HCT116 (cell line): ENCODE results near the gene TSC2. TPM values are rescaled to one million over a fixed set of nuclear protein-coding genes. Genes with fewer than 3 reads are reported as not detected.

Source experiments
- ATAC-seq: fragments of 200-7000 bp; cut with Tn5 transposase; 2 replicates; pipeline ENCODE4 v1.9.1; 2020; ENCODE audit warnings: mild to moderate bottlenecking, moderate library complexity
- BruUV-seq: library from RNA; stranded (reverse); fragments of 400-500 nt; replicated peaks from 2 replicates; lab custom pipeline; 2021; lab: Mats Ljungman, UMichigan
- CTCF ChIA-PET: fragments of 300-600 bp; sonication (Branson Sonifier 250); formaldehyde crosslinking; loops from one replicate; lab custom pipeline; 2021; ENCODE audit warnings: antibody characterized with exemption; lab: Charles Lee
- POLR2A ChIA-PET: fragments of 300-600, 350-600 bp; sonication (Branson Sonifier 250); formaldehyde crosslinking; loops from one replicate; lab custom pipeline; 2021; ENCODE audit warnings: antibody characterized with exemption; lab: Charles Lee
- RAD21 ChIA-PET, 2 experiments: fragments of 300-600 bp; sonication (Branson Sonifier 250); formaldehyde crosslinking; loops; one replicate each; lab custom pipeline; 2023; ENCODE audit warnings: low total read pairs in 2 of 2; ENCODE audit not compliant: uncharacterized antibody in 2 of 2, unreplicated experiment in 2 of 2, low non-redundant PET in 1 of 2; lab: Charles Lee
- DNase-seq: peaks from one replicate; pipeline ENCODE4 v3.0.0-alpha.2; 2010; ENCODE audit warnings: low read depth, low spot score
- H2AFZ ChIP-seq: fragments of 200-600 bp; shearing (Covaris generic), sonication (generic); 2 replicates; pipeline ENCODE4 v1.6.1; 2017; ENCODE audit warnings: low read depth, mixed run types, mixed read lengths, antibody characterized with exemption, low read length; ENCODE audit not compliant: poor library complexity, severe bottlenecking
- H3K27ac ChIP-seq: 2 replicates; pipeline ENCODE4 v1.5.1; 2012; ENCODE audit warnings: low read depth, low read length
- H3K27me3 ChIP-seq: fragments of 200-600 bp; sonication (generic); 2 replicates; pipeline ENCODE4 v1.6.1; 2016; ENCODE audit warnings: mixed run types, low read length, mixed read lengths; ENCODE audit not compliant: insufficient read depth
- H3K36me3 ChIP-seq, 2 experiments: fragments of 200-500 bp in 1 of 2; fragments of 200-600 bp in 1 of 2; sonication (Bioruptor generic) in 1 of 2; sonication (generic) in 1 of 2; 2 replicates each; pipeline versions ENCODE4 v1.5.1 to v1.6.1; 2014 to 2016; ENCODE audit warnings: low read length in 2 of 2, inconsistent platforms in 1 of 2, mixed read lengths in 1 of 2, mixed run types in 1 of 2; ENCODE audit not compliant: insufficient read depth in 2 of 2, control insufficient read depth in 1 of 2
- H3K4me1 ChIP-seq, 2 experiments: fragments of 200-600 bp in 1 of 2; sonication (generic) in 1 of 2; 2 replicates each; pipeline versions ENCODE4 v1.5.1 to v1.6.1; 2012 to 2017; ENCODE audit warnings: low read length in 2 of 2, inconsistent platforms in 1 of 2, mild to moderate bottlenecking in 1 of 2, mixed read lengths in 1 of 2, mixed run types in 1 of 2, moderate library complexity in 1 of 2; ENCODE audit not compliant: insufficient read depth in 2 of 2, control insufficient read depth in 1 of 2
- H3K4me2 ChIP-seq: fragments of 200-600 bp; sonication (generic); 2 replicates; pipeline ENCODE4 v1.6.1; 2017; ENCODE audit warnings: mixed run types, low read length, mixed read lengths
- H3K4me3 ChIP-seq, 2 experiments: fragments of 200-600 bp in 1 of 2; sonication (generic) in 1 of 2; replicated peaks in 1 of 2; 2 replicates each; pipeline ENCODE4 v1.5.1; 2011 to 2016; ENCODE audit warnings: low read length in 2 of 2, control low read depth in 1 of 2, low read depth in 1 of 2, mild to moderate bottlenecking in 1 of 2, mixed read lengths in 1 of 2, mixed run types in 1 of 2
- H3K79me2 ChIP-seq: fragments of 200-600 bp; sonication (generic); 2 replicates; pipeline ENCODE4 v1.6.1; 2017; ENCODE audit warnings: mild to moderate bottlenecking, mixed run types, low read length, moderate library complexity, mixed read lengths; ENCODE audit not compliant: insufficient read depth
- H3K9ac ChIP-seq: fragments of 200-600 bp; sonication (generic); 2 replicates; pipeline ENCODE4 v1.6.1; 2016; ENCODE audit warnings: low read length, mixed read lengths
- H3K9me2 ChIP-seq: fragments of 200-600 bp; sonication (generic), shearing (Covaris generic); 2 replicates; pipeline ENCODE4 v1.6.1; 2017; ENCODE audit warnings: mixed run types, mild to moderate bottlenecking, moderate library complexity; ENCODE audit not compliant: insufficient read depth
- H3K9me3 ChIP-seq, 2 experiments: fragments of 200-500 bp in 1 of 2; fragments of 200-600 bp in 1 of 2; sonication (Bioruptor generic) in 1 of 2; sonication (generic) in 1 of 2; 2 replicates each; pipeline ENCODE4 v1.6.1; 2014 to 2017; ENCODE audit warnings: low read length in 2 of 2, mixed read lengths in 2 of 2, inconsistent platforms in 1 of 2, low read depth in 1 of 2, mild to moderate bottlenecking in 1 of 2, mixed run types in 1 of 2, moderate library complexity in 1 of 2; ENCODE audit not compliant: control insufficient read depth in 1 of 2, insufficient read depth in 1 of 2
- H4K20me1 ChIP-seq: fragments of 200-600 bp; sonication (generic), shearing (Covaris generic); 2 replicates; pipeline ENCODE4 v1.6.1; 2017; ENCODE audit warnings: mixed run types, mild to moderate bottlenecking, moderate library complexity; ENCODE audit not compliant: insufficient read depth
- ATF3 ChIP-seq: IDR thresholded peaks from 2 replicates; pipeline ENCODE4 v1.6.1; 2012
- CBX3 ChIP-seq: IDR thresholded peaks from 2 replicates; pipeline ENCODE4 v1.6.1; 2012; ENCODE audit warnings: low read depth
- CTCF ChIP-seq, 3 experiments: fragments of 200-600 bp in 1 of 3; sonication (generic) in 1 of 3; IDR thresholded peaks in 2 of 3; conservative IDR thresholded peaks in 1 of 3; 2 replicates each; pipeline ENCODE4 v1.5.1; 2012 to 2017; ENCODE audit warnings: low read depth in 2 of 3, low read length in 2 of 3, antibody characterized with exemption in 1 of 3, borderline replicate concordance in 1 of 3, control low read depth in 1 of 3, mild to moderate bottlenecking in 1 of 3, mixed read lengths in 1 of 3, mixed run types in 1 of 3, moderate library complexity in 1 of 3; ENCODE audit not compliant: insufficient read depth in 1 of 3
- EGR1 ChIP-seq: IDR thresholded peaks from 2 replicates; pipeline ENCODE4 v1.6.1; 2012; ENCODE audit warnings: low read depth
- ELF1 ChIP-seq: IDR thresholded peaks from 2 replicates; pipeline ENCODE4 v1.6.1; 2012; ENCODE audit warnings: low read depth, borderline replicate concordance
- EZH2 ChIP-seq: fragments of 200-600 bp; sonication (generic); IDR thresholded peaks from 2 replicates; pipeline ENCODE4 v1.6.1; 2017; ENCODE audit warnings: antibody characterized with exemption, mixed run types
- EZH2phosphoT487 ChIP-seq: fragments of 200-600 bp; IDR thresholded peaks from 2 replicates; pipeline ENCODE4 v1.6.1; 2018; ENCODE audit warnings: antibody characterized with exemption, borderline replicate concordance
- FOSL1 ChIP-seq: IDR thresholded peaks from 2 replicates; pipeline ENCODE4 v1.6.1; 2012; ENCODE audit warnings: low read depth
- JUND ChIP-seq: IDR thresholded peaks from 2 replicates; pipeline ENCODE4 v1.6.1; 2012
- MAX ChIP-seq: IDR thresholded peaks from 2 replicates; pipeline ENCODE4 v1.6.1; 2012
- RAD21 ChIP-seq: IDR thresholded peaks from 2 replicates; pipeline ENCODE4 v1.6.1; 2012; ENCODE audit warnings: low read depth, mild to moderate bottlenecking
- REST ChIP-seq: IDR thresholded peaks from 2 replicates; pipeline ENCODE4 v1.6.1; 2012; ENCODE audit warnings: low read depth
- SIN3A ChIP-seq: IDR thresholded peaks from 2 replicates; pipeline ENCODE4 v1.6.1; 2012; ENCODE audit warnings: low read depth
- SP1 ChIP-seq: IDR thresholded peaks from 2 replicates; pipeline ENCODE4 v1.6.1; 2012; ENCODE audit warnings: low read depth
- SRF ChIP-seq: IDR thresholded peaks from 2 replicates; pipeline ENCODE4 v1.6.1; 2012; ENCODE audit warnings: low read depth
- TCF7L2 ChIP-seq: IDR thresholded peaks from 2 replicates; pipeline ENCODE4 v1.7.0; 2011; ENCODE audit warnings: borderline replicate concordance, inconsistent platforms; ENCODE audit not compliant: insufficient read depth, insufficient read length; ENCODE audit errors: extremely low read depth
- ZBTB33 ChIP-seq: IDR thresholded peaks from 2 replicates; pipeline ENCODE4 v1.6.1; 2011; ENCODE audit warnings: mild to moderate bottlenecking, low read length, moderate library complexity; ENCODE audit not compliant: insufficient replicate concordance; ENCODE audit errors: extremely low read depth
- ZFX ChIP-seq: fragments of 450-650 bp; IDR thresholded peaks from 2 replicates; pipeline ENCODE4 v1.6.1; 2017
- ZNF274 ChIP-seq: fragments of 200-500 bp; sonication (Bioruptor generic); IDR thresholded peaks from 2 replicates; pipeline ENCODE4 v1.6.1; 2014; ENCODE audit warnings: mild to moderate bottlenecking, low read depth, low read length, inconsistent platforms
- intact Hi-C: fragments of 100-400 bp; cut with micrococcal nuclease; formaldehyde crosslinking; loops from 2 replicates; pipeline ENCODE4 v1.10.0; 2022
- total RNA-seq: library from RNA; stranded (reverse); gene quantifications from one replicate; pipeline ENCODE4 v1.2.1, GENCODE V29; 2021; ENCODE audit not compliant: unreplicated experiment

Gene TSC2
- total RNA-seq, 1 experiment from 2014 or later: 74.1 TPM

- no peak overlapping the region for H3K27ac ChIP-seq
- no peak overlapping the region for H3K4me2 ChIP-seq
- no peaks in the 10 kb centered on the region for H3K79me2 ChIP-seq
- no peak overlapping the region for H3K4me3 ChIP-seq
- H3K27me3 ChIP-seq: no peaks in the 10 kb centered on the region
- no peaks in the 10 kb centered on the region for H3K9me2 ChIP-seq
- RAD21 ChIA-PET: no interaction called here
- intact Hi-C loops: no loop called here
- no peak for TF ChIP-seq RAD21
- TF ChIP-seq ATF3: no peak
- TF ChIP-seq REST: no peak
- no peak for TF ChIP-seq ZNF274
- TF ChIP-seq JUND: no peak
- no peak for TF ChIP-seq SIN3A
- TF ChIP-seq EZH2phosphoT487: no peak
- no peak for TF ChIP-seq MAX
- TF ChIP-seq ELF1: no peak
- no peak for TF ChIP-seq ZFX
- TF ChIP-seq TCF7L2: no peak
- no peak for TF ChIP-seq SP1
- no peak for TF ChIP-seq SRF
- no peak for TF ChIP-seq FOSL1
- no peak for TF ChIP-seq EZH2
- no peak for TF ChIP-seq EGR1
- no peak for TF ChIP-seq ZBTB33
- TF ChIP-seq CBX3: no peak
- no peak for TF ChIP-seq CTCF (IDR thresholded peaks at IDR 0.05 in 2 of 3, conservative IDR thresholded peaks at IDR 0.05 in 1 of 3; ENCODE audit: borderline replicate concordance in 1 of 3, insufficient read depth in 1 of 3, low read depth in 2 of 3, low read length in 2 of 3)
- no peaks in the 10 kb centered on the region for H4K20me1 ChIP-seq
- CTCF ChIA-PET: no interaction called here
- no peaks in the 10 kb centered on the region for H3K4me1 ChIP-seq
- no peak overlapping the region for H2AFZ ChIP-seq
- H3K9ac ChIP-seq: no peak overlapping the region
- no TSS peak for BruUV-seq
- no peak for ATAC-seq
- no peak for DNase-seq
- no peaks in the 10 kb centered on the region for H3K9me3 ChIP-seq
- POLR2A ChIA-PET: no interaction called here
- H3K36me3 ChIP-seq: peaks cover 3% of the 10 kb centered on the region in 2 experiments; a peak in 1 of 4 replicates
Measured at GRCh38 chr16:2083409-2083808, 35.6 kb downstream of the TSC2 start.
